Measurements from ENCODE around the gene CYP24A1.

The CYP24A1 gene

GRCh38 chr20:54155736-54156317 lies 18.0 kb downstream of the CYP24A1 start:
- no peak for DNase-seq

GRCh38 chr20:54154439-54154838 lies 19.3 kb downstream of the CYP24A1 start:
- DNase-seq: no peak

GRCh38 chr20:54153847-54154246 lies 19.9 kb downstream of the CYP24A1 start:
- DNase-seq: no peak

DNA sequence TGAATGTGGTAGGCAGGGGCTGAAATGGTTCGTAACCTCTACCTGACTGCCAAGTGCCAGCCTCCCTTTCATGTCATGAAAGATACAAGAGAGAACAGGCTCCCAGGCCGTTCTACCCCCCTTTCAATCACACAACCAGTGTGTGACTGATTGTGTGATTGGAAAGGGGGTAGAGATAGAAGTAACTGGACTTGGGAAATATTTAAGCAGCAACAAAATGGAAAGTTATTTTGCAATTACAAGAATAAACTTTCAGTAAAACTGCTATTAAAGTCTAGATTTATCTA lies 20.8 kb downstream of the CYP24A1 start:
- DNase-seq: no peak

- DNase-seq: no peak
Observed at GRCh38 chr20:54152227-54153040, 21.4 kb downstream of the CYP24A1 start.

GRCh38 chr20:54151511-54152226 lies 22.1 kb downstream of the CYP24A1 start:
- no peak for DNase-seq

- DNase-seq: no peak
Observed at GRCh38 chr20:54151075-54151439, 22.7 kb downstream of the CYP24A1 start.

DNA sequence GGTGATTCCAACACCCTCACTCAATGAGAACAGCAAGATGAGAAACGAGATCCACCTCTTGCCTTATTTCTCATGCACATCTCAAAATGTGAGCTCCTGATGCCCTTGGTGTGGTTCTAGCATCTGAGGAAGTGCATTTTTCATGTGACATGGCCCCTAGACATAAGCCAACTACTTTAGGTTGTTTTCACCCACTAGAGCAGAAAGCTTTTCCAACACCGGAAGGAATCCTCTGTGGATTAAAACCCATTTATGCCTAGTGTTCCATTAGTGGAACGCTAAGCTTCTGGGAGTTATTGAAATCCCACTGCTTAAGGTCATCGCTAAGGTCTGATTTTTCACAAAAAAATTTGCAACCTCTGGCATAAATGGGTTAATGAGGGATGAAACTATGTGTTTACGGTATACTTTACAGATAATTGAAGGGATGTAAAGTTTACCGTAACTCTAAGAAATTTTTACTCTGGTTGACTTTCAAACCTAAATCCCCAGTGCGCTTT lies 24.0 kb downstream of the CYP24A1 start:
- no peak for DNase-seq

- DNase-seq: no peak
Observed at GRCh38 chr20:54148947-54149764, 24.6 kb downstream of the CYP24A1 start.

- DNase-seq: no peak
Observed at GRCh38 chr20:54146672-54147071, 27.1 kb downstream of the CYP24A1 start.

GRCh38 chr20:54144847-54145414 lies 28.9 kb downstream of the CYP24A1 start:
- no peak for DNase-seq

DNA sequence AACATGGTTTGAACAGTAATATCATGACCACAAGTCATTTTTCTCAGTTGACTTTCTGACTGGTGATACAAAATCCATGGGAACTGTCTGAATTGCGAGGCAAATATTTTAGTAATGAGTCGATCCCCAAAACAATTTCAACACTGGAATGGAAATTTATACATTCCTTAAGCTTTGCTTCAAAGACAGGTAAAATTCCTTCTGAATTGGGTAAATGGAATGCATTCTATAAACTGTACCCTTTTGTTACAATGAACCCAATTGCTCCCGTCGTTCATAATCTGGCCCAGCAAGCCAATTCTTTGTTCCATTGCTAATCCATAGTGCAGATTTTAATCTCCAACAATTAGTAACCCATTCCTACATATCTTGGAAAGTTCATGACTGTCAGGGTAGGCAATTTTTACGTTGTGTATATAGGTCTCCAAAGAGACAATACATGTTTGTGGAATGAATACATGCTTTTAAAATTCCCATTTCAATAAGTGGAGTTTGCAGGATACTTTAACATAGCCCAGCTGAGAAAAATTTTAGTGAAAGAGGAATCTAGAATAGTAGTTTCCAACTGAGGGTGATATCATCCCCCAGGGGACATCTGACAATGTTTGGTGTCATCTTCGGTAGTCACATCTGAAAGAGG lies 32.7 kb downstream of the CYP24A1 start:
- no peak for DNase-seq

DNA sequence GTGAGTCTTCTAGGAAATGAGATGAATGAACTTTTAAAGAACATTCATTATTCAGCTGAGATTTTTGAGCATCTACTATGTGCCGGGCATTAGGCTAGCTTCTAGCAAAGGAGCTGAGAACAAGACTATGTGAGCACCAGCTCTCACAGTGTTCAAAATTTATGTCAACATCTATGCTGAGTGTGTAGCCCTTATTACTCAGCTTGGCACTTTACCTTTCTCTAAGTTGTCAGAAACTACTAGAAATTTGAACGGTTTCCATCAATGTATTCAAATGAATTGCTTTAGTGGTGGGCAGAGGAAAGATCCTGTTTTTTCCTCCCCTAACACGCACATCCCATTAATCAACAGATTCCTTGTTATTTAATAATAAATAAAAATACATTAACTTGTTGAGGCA lies 33.3 kb downstream of the CYP24A1 start:
- DNase-seq: no peak

DNA sequence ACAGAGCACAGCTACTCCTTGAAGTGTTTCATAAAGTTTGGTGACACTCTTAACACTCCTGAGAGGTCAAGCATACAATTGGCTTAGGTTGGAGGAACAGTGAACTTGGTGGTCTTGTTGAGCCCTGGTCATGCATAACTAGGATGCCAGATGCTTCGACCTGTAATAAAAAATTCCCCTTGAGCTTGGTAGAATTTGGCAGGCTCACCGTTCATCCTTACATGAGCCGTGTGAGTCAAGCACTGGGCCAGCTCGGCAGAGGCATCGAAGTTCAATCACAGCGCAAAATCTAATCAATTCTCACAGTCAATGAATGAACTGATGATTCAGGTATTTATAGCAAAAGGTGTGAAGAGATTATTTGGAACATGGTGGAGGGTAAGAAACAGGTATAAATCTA lies 33.7 kb downstream of the CYP24A1 start:
- DNase-seq: no peak

GRCh38 chr20:54139188-54139587 lies 34.6 kb downstream of the CYP24A1 start:
- no peak for DNase-seq

GRCh38 chr20:54138427-54138826 lies 35.4 kb downstream of the CYP24A1 start:
- DNase-seq: no peak

- DNase-seq: no peak
Observed at GRCh38 chr20:54137115-54137514, 36.7 kb downstream of the CYP24A1 start.

GRCh38 chr20:54134445-54135220 lies 39.2 kb downstream of the CYP24A1 start:
- no peak for DNase-seq

DNA sequence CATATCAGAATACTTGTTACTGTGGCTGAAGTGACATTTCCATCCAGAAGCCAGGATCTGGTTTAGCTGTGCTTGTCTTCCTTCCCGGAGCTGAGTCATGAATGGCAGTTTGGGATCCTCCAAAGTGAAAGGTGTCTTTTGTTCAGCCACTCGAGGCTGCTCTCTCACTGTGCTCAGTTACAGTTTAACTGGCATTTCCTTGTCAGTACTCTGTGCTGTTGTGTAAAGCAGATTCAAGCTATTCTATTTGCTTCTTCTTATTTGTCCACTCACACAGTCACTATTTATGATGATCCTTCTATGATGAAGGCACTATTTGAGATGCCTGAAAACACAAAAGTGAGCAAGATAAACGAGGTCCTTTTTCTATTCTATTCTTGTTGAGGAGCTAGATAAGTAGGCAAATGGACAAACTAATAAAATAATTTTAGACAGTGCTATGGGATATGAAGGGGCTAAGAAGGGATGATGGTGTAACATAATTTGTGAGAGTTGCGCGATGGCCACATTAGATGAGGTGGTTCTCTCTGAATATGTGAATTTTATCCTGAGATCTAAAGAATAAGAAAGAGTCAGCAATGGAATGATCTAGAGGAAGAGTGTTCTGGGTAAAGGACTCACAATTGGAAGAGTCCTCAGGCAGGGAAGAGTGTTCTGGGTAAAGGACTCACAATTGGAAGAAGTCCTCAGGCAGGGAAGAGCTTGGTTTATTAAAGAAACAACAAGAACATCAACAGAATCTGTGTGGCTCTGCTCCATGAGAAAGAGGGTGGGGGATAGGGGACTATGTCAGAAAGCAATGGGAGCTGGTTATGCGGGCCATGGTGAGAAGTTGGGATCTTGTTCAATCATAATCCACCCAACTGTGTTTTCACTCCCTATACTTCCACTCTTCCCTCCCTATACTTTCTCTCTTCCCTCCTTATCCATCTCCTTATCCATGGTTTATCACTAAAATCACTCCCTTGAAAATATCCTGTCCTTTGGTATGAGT lies 40.1 kb downstream of the CYP24A1 start:
- no peak for DNase-seq

Measured in COR-L47 (cell line).